GM23338 (cell line): ENCODE data around the gene ALDH1A2.

ENCODE experiments used
- CTCF ChIP-seq, 2 experiments: fragments of 200-600 bp in 1 of 2; sonication (generic) in 1 of 2; conservative IDR thresholded peaks; 2 replicates each; pipeline versions ENCODE4 v1.5.1 to v1.6.1; 2016 to 2017; ENCODE audit warnings: antibody characterized with exemption in 2 of 2, low read depth in 2 of 2, mild to moderate bottlenecking in 2 of 2, moderate library complexity in 1 of 2
- NANOG ChIP-seq: IDR thresholded peaks from 2 replicates; pipeline ENCODE4 v1.6.1; 2016; ENCODE audit warnings: antibody characterized with exemption, borderline replicate concordance

- no peak for TF ChIP-seq CTCF (conservative IDR thresholded peaks at IDR 0.05; ENCODE audit: low read depth in 2 of 2)
- no peak for TF ChIP-seq NANOG
Measured at GRCh38 chr15:58083526-58083925, 18.0 kb upstream of the ALDH1A2 start.
